Measurements from ENCODE around the gene LMNTD2.

DNA sequence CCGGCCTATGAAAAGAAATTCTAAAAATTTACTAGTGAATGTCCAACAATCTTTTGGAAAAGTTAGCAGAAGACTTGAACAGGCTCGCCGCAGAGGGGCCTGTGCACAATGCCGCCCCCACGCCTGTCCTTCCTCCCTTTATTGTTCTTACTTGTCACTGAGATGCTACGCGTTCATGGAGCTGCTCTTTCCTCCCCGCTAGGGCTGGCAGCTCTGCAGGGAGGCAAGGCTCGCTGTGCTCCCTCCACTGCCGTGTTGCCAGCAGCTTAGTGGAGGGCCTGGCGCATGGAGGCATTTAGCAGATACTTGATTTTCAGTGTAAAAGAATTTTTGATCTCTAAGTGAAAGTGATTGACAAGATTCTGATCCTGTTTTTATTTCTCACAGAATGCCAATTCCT lies 30.5 kb upstream of the LMNTD2 start:
- TF ChIP-seq GATA3 (IDR thresholded peaks at IDR 0.05; ENCODE audit: low read depth, low read length) (no peak), GATA2 (IDR thresholded peaks at IDR 0.05; ENCODE audit: low read depth, low read length) (no peak)
